ENCODE results near the gene CBFA2T3. TPM values are rescaled to one million over a fixed set of nuclear protein-coding genes. Genes with fewer than 3 reads are reported as not detected.

Gene CBFA2T3
- total RNA-seq, 1 donor = 1.3 TPM

DNA sequence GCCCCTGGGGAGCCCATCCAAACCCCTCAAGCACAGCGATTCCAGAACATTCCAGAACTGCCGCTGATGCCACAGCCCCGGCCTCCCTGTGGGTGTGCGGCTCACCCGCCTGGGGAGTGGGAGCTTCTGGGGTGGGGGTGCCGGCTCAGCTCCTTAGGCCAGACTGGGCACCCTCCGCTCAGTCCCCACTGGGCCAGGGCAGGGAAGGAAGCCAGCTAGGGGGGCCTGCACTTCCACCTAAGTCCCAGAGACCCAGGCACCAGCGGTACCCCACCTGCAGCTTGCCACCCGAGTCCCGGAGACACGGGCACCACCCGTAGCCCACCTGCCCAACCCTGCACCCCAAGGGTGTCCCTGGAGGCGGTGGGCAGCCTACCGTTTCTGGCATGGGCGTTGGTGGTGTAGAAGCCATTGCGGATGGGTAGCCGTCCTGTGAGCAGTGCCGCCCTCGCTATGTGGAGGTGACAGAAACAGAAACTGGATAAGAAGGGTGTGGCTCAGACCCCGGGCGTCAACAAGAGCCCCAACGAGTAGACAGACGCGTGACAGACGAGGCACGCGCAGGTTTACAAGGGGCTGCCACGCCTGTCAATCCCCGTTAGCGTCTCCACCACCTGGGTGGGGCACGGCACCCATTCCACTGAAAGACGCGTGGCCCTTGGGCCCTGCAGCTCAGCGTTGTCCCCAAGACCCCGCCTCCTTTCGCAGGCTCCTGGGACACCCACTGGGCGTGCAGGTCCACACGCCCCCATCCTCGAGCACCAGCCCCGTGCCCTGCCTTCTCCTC is 135.3 kb downstream of the CBFA2T3 start:
- Histone ChIP-seq H3K9me3 (ENCODE audit: low read depth, low read length) (no peaks in the 10 kb centered on the region), H3K4me1 (ENCODE audit: insufficient read depth, low read length) (peaks cover 17% of the 10 kb centered on the region), H3K27me3 (ENCODE audit: insufficient read depth, low read length) (no peaks in the 10 kb centered on the region), H3K4me3 (ENCODE audit: low read length) (no peak overlapping the region)

DNA sequence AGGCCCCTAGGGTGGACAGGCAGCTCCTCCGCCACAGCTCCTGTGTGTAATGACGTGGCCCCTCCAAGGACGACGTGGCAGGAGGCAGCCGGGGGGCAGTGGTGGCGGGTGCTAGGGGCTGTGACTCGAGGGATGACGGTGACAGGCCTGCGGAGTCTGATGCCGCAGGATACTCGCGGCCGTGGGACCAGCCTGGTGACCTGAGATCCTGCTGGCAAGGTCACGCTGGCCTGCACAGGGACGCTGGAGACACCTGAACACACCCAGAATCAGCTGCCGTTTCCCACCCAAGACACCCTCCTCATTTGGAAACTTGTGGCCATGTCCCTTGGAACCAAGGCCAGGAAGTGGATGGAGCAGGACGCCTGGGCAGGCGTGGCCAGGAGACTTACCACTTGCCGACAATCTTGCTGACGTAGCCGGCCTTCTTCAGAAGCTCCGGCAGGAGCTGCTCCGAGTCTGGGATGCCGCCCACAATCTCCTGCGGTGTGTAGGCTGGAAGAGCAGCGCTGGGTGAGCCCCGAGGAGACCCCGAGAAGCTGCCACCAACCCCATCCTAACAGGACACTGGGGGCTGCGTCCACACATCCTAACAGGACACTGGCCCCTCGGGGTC is 136.3 kb downstream of the CBFA2T3 start:
- Histone ChIP-seq H3K4me1 (ENCODE audit: insufficient read depth, low read length) (peaks cover 17% of the 10 kb centered on the region), H3K4me3 (ENCODE audit: low read length) (no peak overlapping the region), H3K27me3 (ENCODE audit: insufficient read depth, low read length) (no peaks in the 10 kb centered on the region), H3K9me3 (ENCODE audit: low read depth, low read length) (no peaks in the 10 kb centered on the region)

DNA sequence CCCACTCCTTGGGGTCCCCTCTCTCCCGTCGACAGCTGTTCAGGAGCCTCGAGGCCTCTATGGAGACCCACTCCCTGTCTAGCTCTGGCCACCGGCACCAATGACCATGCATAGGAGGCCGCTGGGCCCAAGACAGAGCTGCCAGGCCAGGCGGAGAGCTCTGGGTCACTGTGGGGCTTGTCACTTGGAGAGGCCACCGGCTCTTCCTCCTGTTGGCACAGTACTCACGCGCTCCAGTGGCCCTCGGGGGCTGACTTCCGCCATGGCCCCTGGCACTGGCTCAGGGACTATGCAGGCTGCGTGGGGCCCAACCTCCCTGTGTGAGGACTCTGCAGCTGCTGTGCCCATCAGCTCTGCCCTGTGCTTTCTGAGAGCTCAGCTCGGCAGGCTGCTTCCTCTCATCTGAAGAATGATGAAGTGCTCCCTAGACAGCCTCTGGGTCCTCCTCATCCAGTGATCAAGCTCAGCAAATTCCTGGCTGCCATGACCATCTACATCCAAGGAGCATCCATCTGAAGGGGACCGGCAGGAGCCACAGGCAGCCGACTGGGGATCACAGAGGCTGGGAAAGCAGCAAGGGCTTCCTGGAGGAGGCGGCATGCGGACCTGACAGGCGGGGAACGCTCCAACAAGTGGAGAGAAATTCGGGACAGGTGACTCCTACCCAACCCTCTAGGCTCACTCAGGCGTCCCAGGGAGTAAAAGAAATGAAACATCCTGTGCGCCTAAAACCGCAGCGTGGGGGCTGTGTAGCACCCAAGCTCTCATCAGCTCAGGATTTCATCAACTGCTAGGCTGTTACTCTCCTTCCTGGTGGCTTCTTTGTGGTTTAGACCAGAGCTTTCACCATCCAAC is 137.0 kb downstream of the CBFA2T3 start:
- Histone ChIP-seq H3K9me3 (ENCODE audit: low read depth, low read length) (no peaks in the 10 kb centered on the region), H3K27me3 (ENCODE audit: insufficient read depth, low read length) (no peaks in the 10 kb centered on the region), H3K4me1 (ENCODE audit: insufficient read depth, low read length) (peaks cover 17% of the 10 kb centered on the region), H3K4me3 (ENCODE audit: low read length) (no peak overlapping the region)

DNA sequence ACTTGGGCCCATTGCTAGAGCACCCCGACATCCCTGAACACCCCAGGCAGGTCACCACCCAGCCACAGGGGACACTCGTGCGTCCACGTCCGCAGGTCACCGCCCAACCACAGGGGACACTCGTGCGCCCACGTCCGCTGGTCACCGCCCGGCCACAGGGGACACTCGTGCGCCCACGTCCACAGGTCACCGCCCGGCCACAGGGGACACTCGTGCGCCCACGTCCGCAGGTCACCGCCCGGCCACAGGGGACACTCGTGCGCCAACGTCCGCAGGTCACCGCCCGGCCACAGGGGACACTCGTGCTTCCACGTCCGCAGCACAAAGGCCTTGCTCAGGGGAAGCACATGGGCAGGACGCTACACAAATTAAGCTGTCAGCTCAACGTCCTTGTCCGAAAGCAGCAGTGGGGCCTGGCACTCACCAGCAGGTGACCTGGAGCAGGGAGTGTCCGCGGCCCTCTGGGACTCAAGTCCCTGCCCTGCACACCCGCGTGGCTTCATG is 137.9 kb downstream of the CBFA2T3 start:
- no peaks in the 10 kb centered on the region for H3K27me3 ChIP-seq (ENCODE audit: insufficient read depth, low read length)

DNA sequence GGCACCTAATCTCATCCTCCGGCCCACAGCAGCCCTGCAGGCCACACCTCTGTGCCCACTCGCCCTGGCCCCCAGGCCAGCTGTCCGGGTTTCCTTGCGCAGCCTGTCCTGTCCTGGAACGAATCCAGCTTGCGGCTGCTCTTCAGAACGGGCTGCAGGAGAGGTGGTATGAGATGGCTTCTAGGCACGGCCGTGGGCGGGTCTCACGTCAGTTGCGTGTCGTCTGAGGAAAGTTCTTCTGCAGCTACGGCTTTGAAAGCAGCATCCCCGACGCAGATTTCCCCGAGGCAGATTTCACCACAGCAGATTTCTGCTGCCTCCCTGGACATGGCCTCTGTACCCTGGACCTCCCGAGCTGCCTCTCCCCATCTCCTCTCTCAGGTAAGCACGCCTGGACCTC is 138.4 kb downstream of the CBFA2T3 start:
- H3K9me3 ChIP-seq (ENCODE audit: low read depth, low read length) = no peaks in the 10 kb centered on the region
- H3K4me3 ChIP-seq (ENCODE audit: low read length) = no peak overlapping the region
- no peaks in the 10 kb centered on the region for H3K27me3 ChIP-seq (ENCODE audit: insufficient read depth, low read length)
- H3K4me1 ChIP-seq (ENCODE audit: insufficient read depth, low read length) = peaks cover 17% of the 10 kb centered on the region

More for the DNA sequence above, 137.9 kb downstream of the CBFA2T3 start:
- Histone ChIP-seq H3K9me3 (ENCODE audit: low read depth, low read length) (no peaks in the 10 kb centered on the region), H3K4me1 (ENCODE audit: insufficient read depth, low read length) (peaks cover 17% of the 10 kb centered on the region), H3K4me3 (ENCODE audit: low read length) (no peak overlapping the region)

DNA sequence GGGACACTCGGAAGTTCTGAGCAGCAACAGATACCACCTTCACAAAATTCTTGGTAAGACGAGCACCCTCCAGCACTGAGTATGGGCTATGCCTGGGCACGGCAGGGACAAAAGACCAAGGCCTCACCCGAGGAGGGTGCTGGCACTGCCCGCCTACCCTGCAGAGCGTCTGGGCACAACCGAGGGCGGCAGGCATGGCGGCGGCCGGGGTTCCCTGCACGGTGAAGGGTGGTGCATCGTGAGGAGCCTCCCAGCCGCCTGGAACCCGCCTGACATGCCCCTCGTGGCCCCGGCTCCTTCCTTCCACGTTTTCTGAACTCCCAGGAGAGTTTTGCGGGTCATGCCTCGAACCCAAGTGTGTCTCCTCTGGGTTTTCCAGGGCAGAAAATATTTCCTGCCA is 139.2 kb downstream of the CBFA2T3 start:
- Histone ChIP-seq H3K4me1 (ENCODE audit: insufficient read depth, low read length) (peaks cover 17% of the 10 kb centered on the region), H3K4me3 (ENCODE audit: low read length) (no peak overlapping the region), H3K9me3 (ENCODE audit: low read depth, low read length) (no peaks in the 10 kb centered on the region), H3K27me3 (ENCODE audit: insufficient read depth, low read length) (no peaks in the 10 kb centered on the region)

DNA sequence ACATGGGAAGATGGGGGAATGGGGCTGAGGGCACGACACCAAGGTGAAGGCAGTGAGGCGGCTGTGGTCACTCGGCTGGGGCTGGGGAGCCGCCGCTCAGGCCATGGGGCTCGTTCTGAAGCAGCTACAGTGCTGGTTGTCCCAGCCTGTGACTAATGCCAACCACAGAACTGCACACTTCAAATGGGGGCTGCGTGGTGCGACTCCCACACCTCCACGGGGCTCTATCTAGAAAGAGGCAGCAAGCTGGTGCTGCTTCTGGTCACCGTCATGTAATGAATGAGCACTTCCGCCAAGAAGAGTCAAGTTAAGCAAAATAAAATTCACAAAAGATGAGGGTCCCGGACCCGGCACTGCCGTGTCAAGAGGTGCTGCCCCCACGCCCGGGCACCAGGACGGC is 140.2 kb downstream of the CBFA2T3 start:
- H3K9me3 ChIP-seq (ENCODE audit: low read depth, low read length) = no peaks in the 10 kb centered on the region
- H3K4me3 ChIP-seq (ENCODE audit: low read length) = no peak overlapping the region
- H3K4me1 ChIP-seq (ENCODE audit: insufficient read depth, low read length) = peaks cover 17% of the 10 kb centered on the region
- no peaks in the 10 kb centered on the region for H3K27me3 ChIP-seq (ENCODE audit: insufficient read depth, low read length)

DNA sequence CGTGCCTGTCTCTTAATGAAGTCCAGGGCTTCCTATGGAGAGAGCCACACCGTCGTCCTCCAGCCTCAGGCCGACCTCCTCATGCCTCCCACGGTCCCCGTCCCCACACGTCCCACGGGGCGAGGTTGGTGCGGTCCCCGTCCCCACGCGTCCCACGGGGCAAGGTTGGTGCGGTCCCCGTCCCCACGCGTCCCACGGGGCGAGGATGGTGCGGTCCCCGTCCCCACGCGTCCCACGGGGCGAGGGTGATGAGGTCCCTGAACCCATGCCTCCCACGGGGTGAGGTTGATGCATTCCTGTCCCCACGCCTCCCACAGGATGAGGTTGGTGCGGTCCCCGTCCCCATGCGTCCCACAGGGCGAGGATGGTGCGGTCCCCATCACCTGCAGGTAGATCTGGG is 141.2 kb downstream of the CBFA2T3 start:
- no peaks in the 10 kb centered on the region for H3K9me3 ChIP-seq (ENCODE audit: low read depth, low read length)
- H3K4me1 ChIP-seq (ENCODE audit: insufficient read depth, low read length) = peaks cover 10% of the 10 kb centered on the region
- no peaks in the 10 kb centered on the region for H3K27me3 ChIP-seq (ENCODE audit: insufficient read depth, low read length)
- H3K4me3 ChIP-seq (ENCODE audit: low read length) = no peak overlapping the region

DNA sequence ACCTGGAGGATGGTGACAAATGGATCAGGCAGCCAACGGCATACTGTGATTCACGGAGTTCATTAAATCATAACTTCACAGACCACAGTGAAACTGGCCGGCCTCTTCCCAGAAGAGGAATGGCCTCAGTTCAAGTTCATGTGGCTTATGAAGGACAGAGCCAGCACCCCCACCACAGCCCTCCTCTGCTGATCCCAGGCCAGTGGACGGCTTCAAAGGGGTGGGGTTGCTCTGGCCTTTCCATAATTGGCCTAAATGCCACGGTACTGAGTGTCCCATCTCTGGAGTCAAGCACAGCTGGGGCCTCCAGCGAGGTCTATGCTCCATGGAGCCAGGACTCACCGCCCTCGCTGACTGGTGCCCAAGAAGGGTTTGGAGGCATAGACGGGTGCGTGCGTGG is 141.6 kb downstream of the CBFA2T3 start:
- H3K4me3 ChIP-seq (ENCODE audit: low read length) = no peak overlapping the region
- peaks cover 6% of the 10 kb centered on the region for H3K4me1 ChIP-seq (ENCODE audit: insufficient read depth, low read length)
- no peaks in the 10 kb centered on the region for H3K27me3 ChIP-seq (ENCODE audit: insufficient read depth, low read length)
- no peaks in the 10 kb centered on the region for H3K9me3 ChIP-seq (ENCODE audit: low read depth, low read length)

DNA sequence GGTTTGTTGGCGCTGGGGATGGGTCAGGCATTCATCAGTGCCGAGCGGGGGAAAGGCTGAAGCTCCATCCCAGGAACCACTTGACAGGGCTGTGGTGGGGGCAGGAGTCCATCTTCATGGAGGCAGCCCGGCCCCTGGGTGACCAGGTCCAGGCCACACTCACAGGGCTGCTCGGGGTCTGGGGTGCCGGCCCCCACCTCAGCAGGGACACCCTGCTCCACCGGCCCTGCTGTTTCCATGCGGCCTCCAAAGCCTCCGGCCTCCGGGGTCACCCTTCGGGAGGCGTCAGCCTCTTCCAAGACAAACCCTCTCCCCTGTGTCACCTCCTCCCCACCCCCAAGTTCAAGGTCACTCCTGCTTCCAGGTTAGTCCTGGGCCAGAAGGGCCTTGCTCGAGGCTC is 142.3 kb downstream of the CBFA2T3 start:
- no peak overlapping the region for H3K4me3 ChIP-seq (ENCODE audit: low read length)
- no peaks in the 10 kb centered on the region for H3K9me3 ChIP-seq (ENCODE audit: low read depth, low read length)
- no peaks in the 10 kb centered on the region for H3K27me3 ChIP-seq (ENCODE audit: insufficient read depth, low read length)
- H3K4me1 ChIP-seq (ENCODE audit: insufficient read depth, low read length) = peaks cover 3% of the 10 kb centered on the region

DNA sequence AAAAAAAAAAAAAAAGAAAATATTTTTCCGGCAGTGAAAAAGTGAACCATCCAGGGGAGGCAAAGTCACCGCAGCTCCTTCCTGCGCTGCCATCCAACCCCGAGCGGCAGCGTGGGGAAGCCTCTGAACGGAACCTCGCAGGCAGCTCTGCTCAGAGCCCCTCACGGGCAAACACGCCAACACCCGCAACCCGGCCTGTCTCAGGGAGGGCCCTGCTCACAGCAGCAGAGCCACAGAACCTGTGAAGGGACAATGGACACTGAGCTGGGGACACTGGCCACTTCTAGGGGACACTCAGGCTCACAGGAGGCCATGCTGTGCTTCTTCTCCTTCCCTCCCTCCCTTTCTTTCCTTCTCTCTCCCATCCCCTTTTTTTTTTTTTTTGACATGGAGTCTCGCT is 143.9 kb downstream of the CBFA2T3 start:
- no peaks in the 10 kb centered on the region for H3K27me3 ChIP-seq (ENCODE audit: insufficient read depth, low read length)
- no peaks in the 10 kb centered on the region for H3K4me1 ChIP-seq (ENCODE audit: insufficient read depth, low read length)
- H3K9me3 ChIP-seq (ENCODE audit: low read depth, low read length) = no peaks in the 10 kb centered on the region
- no peak overlapping the region for H3K4me3 ChIP-seq (ENCODE audit: low read length)

DNA sequence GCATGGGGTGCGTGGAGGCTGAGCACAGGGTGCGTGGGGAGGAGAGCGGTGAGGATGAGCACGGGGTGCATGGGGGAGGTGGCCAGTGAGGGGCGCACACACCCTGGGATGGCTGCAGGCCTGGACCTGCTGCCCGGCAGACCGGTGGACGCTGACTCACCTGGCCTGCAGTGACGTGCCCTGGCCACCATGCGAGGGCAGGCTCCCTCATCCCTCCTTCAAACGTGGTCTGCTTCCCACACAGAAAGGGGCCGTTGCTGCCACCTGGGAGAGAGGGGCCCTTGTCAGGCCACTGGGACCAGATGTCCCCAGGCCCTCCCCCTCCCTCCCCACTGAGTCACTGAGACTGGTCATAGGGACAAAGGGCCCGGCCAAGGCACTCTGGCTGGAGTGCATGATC is 145.2 kb downstream of the CBFA2T3 start:
- Histone ChIP-seq H3K27me3 (ENCODE audit: insufficient read depth, low read length) (no peaks in the 10 kb centered on the region), H3K4me3 (ENCODE audit: low read length) (no peak overlapping the region), H3K9me3 (ENCODE audit: low read depth, low read length) (no peaks in the 10 kb centered on the region), H3K4me1 (ENCODE audit: insufficient read depth, low read length) (no peaks in the 10 kb centered on the region)

DNA sequence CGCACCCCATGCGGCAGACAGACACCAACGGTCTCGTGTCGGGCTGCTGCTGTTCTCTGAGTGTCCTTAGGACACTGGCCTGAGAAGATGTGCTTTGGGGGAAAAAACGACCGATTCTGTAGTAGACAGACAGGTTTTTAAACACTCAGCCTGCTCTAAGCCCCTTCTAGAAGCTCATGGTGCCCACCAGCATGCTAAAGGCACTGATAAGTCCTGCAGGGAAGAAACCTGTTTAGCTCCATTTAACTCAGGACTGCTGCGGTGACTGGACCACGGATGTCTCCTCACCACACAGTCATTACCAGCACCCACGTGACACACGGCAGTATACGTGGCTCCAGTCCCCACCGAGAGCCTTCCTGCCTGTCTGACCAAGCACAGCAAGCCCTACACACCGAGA is 146.2 kb downstream of the CBFA2T3 start:
- Histone ChIP-seq H3K4me1 (ENCODE audit: insufficient read depth, low read length) (no peaks in the 10 kb centered on the region), H3K9me3 (ENCODE audit: low read depth, low read length) (no peaks in the 10 kb centered on the region)

DNA sequence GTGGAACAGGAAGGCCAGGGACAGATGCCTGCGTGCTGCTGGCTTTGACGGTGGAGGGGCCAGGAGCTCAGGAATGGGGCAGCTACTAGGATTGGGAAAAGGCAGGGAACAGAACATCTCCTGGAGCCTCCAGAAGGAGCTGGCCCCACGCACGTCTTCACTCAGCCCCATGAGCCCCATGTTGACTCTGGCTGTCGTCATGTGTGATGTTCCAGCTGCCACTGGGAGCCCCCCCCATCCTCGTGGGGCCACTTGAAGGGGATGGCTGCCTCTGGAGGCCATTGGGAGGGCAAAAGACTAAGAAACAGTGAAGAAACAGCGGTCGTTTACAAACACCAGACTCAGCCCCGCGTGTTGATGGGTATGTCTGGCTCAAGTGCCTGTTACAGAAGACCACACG is 146.7 kb downstream of the CBFA2T3 start:
- Histone ChIP-seq H3K9me3 (ENCODE audit: low read depth, low read length) (no peaks in the 10 kb centered on the region), H3K27me3 (ENCODE audit: insufficient read depth, low read length) (no peaks in the 10 kb centered on the region), H3K4me3 (ENCODE audit: low read length) (no peak overlapping the region), H3K4me1 (ENCODE audit: insufficient read depth, low read length) (no peaks in the 10 kb centered on the region)

More for the DNA sequence above, 146.2 kb downstream of the CBFA2T3 start:
- H3K4me3 ChIP-seq (ENCODE audit: low read length) = no peak overlapping the region
- H3K27me3 ChIP-seq (ENCODE audit: insufficient read depth, low read length) = no peaks in the 10 kb centered on the region

DNA sequence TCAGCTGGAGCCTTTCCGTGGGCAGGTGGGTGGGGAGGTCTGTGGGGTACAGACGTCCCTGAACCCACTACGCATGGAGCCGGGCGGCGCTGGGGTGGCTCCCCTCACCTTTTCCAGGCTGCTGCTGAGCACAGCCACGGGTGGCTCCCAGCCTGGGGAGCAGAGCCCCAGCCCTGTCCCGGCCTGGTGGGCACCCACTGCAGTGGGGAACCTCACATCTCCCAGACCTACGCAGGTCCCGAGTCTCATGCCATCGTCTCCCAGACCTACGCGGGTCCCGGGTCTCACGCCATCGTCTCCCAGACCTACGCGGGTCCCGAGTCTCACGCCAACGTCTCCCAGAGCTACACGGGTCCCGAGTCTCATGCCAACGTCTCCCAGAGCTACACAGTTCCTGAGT is 148.3 kb downstream of the CBFA2T3 start:
- no peak overlapping the region for H3K4me3 ChIP-seq (ENCODE audit: low read length)
- no peaks in the 10 kb centered on the region for H3K27me3 ChIP-seq (ENCODE audit: insufficient read depth, low read length)

More for the DNA sequence above, 148.3 kb downstream of the CBFA2T3 start:
- H3K4me1 ChIP-seq (ENCODE audit: insufficient read depth, low read length) = no peaks in the 10 kb centered on the region
- H3K9me3 ChIP-seq (ENCODE audit: low read depth, low read length) = no peaks in the 10 kb centered on the region
